Gastroesophageal sphincter (tissue), 4 donors: ENCODE data around the gene GYG1. TPM values are rescaled to one million over a fixed set of nuclear protein-coding genes. Genes with fewer than 3 reads are reported as not detected.

ENCODE experiments used
- ATAC-seq: fragments of 150-250 bp; one replicate; pipeline ENCODE4 v1.9.1; 2016; ENCODE audit warnings: mild to moderate bottlenecking, moderate library complexity
- H3K27ac ChIP-seq, 4 donors: fragments of 200-600 bp; sonication (generic) in 3 of 4; 1 replicate in 3 of 4; 2 replicates in 1 of 4; pipeline ENCODE4 v1.5.1; 2016 to 2019
- H3K27me3 ChIP-seq: fragments of 200-600 bp; sonication (generic); one replicate; pipeline ENCODE4 v1.5.1; 2019
- H3K36me3 ChIP-seq, 2 donors: fragments of 200-600 bp; sonication (generic); one replicate each; pipeline ENCODE4 v1.5.1; 2019; ENCODE audit warnings: control low read depth in 1 of 2
- H3K4me1 ChIP-seq, 3 donors: fragments of 200-600 bp; sonication (generic); 1 replicate in 2 of 3; 2 replicates in 1 of 3; pipeline ENCODE4 v1.5.1; 2016 to 2019; ENCODE audit warnings: control low read depth in 2 of 3
- H3K4me3 ChIP-seq, 2 donors: fragments of 200-600 bp; sonication (generic); one replicate each; pipeline ENCODE4 v1.5.1; 2019; ENCODE audit warnings: mild to moderate bottlenecking in 1 of 2, moderate library complexity in 1 of 2
- H3K9me3 ChIP-seq, 3 donors: fragments of 200-600 bp; sonication (generic); one replicate each; pipeline ENCODE4 v1.5.1; 2017 to 2019; ENCODE audit warnings: control low read depth in 2 of 3
- CTCF ChIP-seq, 4 experiments: fragments of 200-600 bp in 2 of 4; fragments of 450-650 bp in 2 of 4; sonication (generic) in 1 of 4; IDR thresholded peaks; one replicate each; pipeline ENCODE4 v1.5.1; 2017 to 2019; ENCODE audit warnings: antibody characterized with exemption in 4 of 4, mild to moderate bottlenecking in 2 of 4, moderate library complexity in 2 of 4
- EP300 ChIP-seq: sonication (generic); formaldehyde crosslinking; IDR thresholded peaks from one replicate; pipeline ENCODE4 v1.6.1; 2017; ENCODE audit warnings: antibody characterized with exemption, mild to moderate bottlenecking
- POLR2A ChIP-seq, 2 donors: fragments of 450-650 bp; IDR thresholded peaks; one replicate each; pipeline ENCODE4 v1.6.1; 2017; ENCODE audit warnings: antibody characterized with exemption in 2 of 2, mild to moderate bottlenecking in 2 of 2, moderate library complexity in 1 of 2
- POLR2AphosphoS5 ChIP-seq: sonication (generic); formaldehyde crosslinking; IDR thresholded peaks from one replicate; pipeline ENCODE4 v1.6.1; 2017; ENCODE audit warnings: antibody characterized with exemption
- WGBS, 2 donors: methylation state at CpG; one replicate each; pipeline ENCODE4 v1.1.5; 2018; ENCODE audit warnings: low coverage in 1 of 2; 5-methylcytosine and 5-hydroxymethylcytosine counted together
- total RNA-seq, 4 donors: library from RNA; depleted of rRNA; stranded (reverse); fragments of >200 nt; gene quantifications; one replicate each; pipeline ENCODE4 v1.1.0, GENCODE V29; 2016

GYG1 gene
- total RNA-seq, 4 donors from 2014 or later, result 117 to 883 (median 126) TPM

- Histone ChIP-seq H3K36me3 (peaks cover 4 to 91% of the 10 kb centered on the region in 2 donors), H3K27me3 (no peaks in the 10 kb centered on the region), H3K27ac (no peak overlapping the region), H3K4me1 (no peaks in the 10 kb centered on the region), H3K4me3 (no peak overlapping the region), H3K9me3 (no peaks in the 10 kb centered on the region)
- ATAC-seq, result no peak
- 63 to 82% methylated on average over 2 to 3 of the region's 3 CpGs for WGBS, 2 donors
- no peak for TF ChIP-seq EP300
These were observed 64.2 kb downstream of the GYG1 start for GRCh38 chr3:149055575-149055974.

- Histone ChIP-seq H3K27ac (no peak overlapping the region), H3K36me3 (peaks cover 4 to 86% of the 10 kb centered on the region in 2 donors), H3K4me1 (no peaks in the 10 kb centered on the region), H3K4me3 (no peak overlapping the region), H3K27me3 (no peaks in the 10 kb centered on the region), H3K9me3 (no peaks in the 10 kb centered on the region)
- WGBS, 2 donors, result 86 to 100% methylated on average over 1 of the region's 1 CpG
- no peak for ATAC-seq
- no peak for TF ChIP-seq POLR2AphosphoS5
- TF ChIP-seq EP300, result no peak
- no peak for TF ChIP-seq CTCF (IDR thresholded peaks at IDR 0.05)
- TF ChIP-seq POLR2A (IDR thresholded peaks at IDR 0.05), result no peak
These were observed 66.9 kb downstream of the GYG1 start for GRCh38 chr3:149058198-149058597.

GRCh38 chr3:149058602-149059001 is 67.3 kb downstream of the GYG1 start:
- Histone ChIP-seq H3K27me3 (no peaks in the 10 kb centered on the region), H3K27ac (no peak overlapping the region), H3K9me3 (no peaks in the 10 kb centered on the region), H3K36me3 (peaks cover 4 to 86% of the 10 kb centered on the region in 2 donors), H3K4me3 (no peak overlapping the region), H3K4me1 (no peaks in the 10 kb centered on the region)
- WGBS, 2 donors, result 78 to 100% methylated on average over 1 of the region's 1 CpG
- TF ChIP-seq EP300 (no peak), POLR2A (IDR thresholded peaks at IDR 0.05) (no peak), POLR2AphosphoS5 (no peak), CTCF (IDR thresholded peaks at IDR 0.05) (no peak)
- no peak for ATAC-seq

GRCh38 chr3:149061776-149062175 is 70.4 kb downstream of the GYG1 start:
- Histone ChIP-seq H3K27me3 (no peaks in the 10 kb centered on the region), H3K4me3 (no peak overlapping the region), H3K36me3 (peaks cover 3 to 75% of the 10 kb centered on the region in 2 donors), H3K4me1 (no peaks in the 10 kb centered on the region), H3K9me3 (no peaks in the 10 kb centered on the region), H3K27ac (no peak overlapping the region)
- 82% methylated on average over 2 of the region's 2 CpGs; no CpG with 5 or more reads in 1 of the 2 donors for WGBS, 2 donors
- ATAC-seq, result no peak
- TF ChIP-seq CTCF (IDR thresholded peaks at IDR 0.05) (no peak), POLR2AphosphoS5 (no peak), POLR2A (IDR thresholded peaks at IDR 0.05) (no peak), EP300 (no peak)

GRCh38 chr3:149067883-149068282 is 76.5 kb downstream of the GYG1 start:
- Histone ChIP-seq H3K27me3 (no peaks in the 10 kb centered on the region), H3K4me1 (no peaks in the 10 kb centered on the region), H3K9me3 (no peaks in the 10 kb centered on the region), H3K27ac (no peak overlapping the region), H3K36me3 (peaks cover 3 to 85% of the 10 kb centered on the region in 2 donors), H3K4me3 (no peak overlapping the region)
- no peak for TF ChIP-seq EP300
- TF ChIP-seq CTCF (IDR thresholded peaks at IDR 0.05), result no peak
- no peak for TF ChIP-seq POLR2A (IDR thresholded peaks at IDR 0.05)
- TF ChIP-seq POLR2AphosphoS5, result no peak
- WGBS, 2 donors, result 87 to 99% methylated on average over 8 of the region's 8 CpGs
- no peak for ATAC-seq

Other genes starting within 250 kb of the GYG1 start
- gene CPB1, start 163.7 kb upstream of the GYG1 start, total RNA-seq, result under 1 TPM in 1 of 4 donors, not detected in 3; 0.77 TPM
- 10 to 100 TPM in 2 of 4 donors, 1 to 10 TPM in 2; 5.6 to 28.8 (median 12.7) TPM for gene CPA3, start 126.2 kb upstream of the GYG1 start, total RNA-seq
- gene HLTF, start 95.0 kb downstream of the GYG1 start, total RNA-seq, result 10 to 100 TPM; 18.3 to 28.2 (median 23.0) TPM
- 10 to 100 TPM; 13.7 to 18.3 (median 14.7) TPM for gene HPS3, start 138.1 kb downstream of the GYG1 start, total RNA-seq
- 10 to 100 TPM in 2 of 4 donors, 1 to 10 TPM in 2; 2.3 to 44.8 (median 12.5) TPM for gene CP, start 230.3 kb downstream of the GYG1 start, total RNA-seq